Stimulated activated naive CD4-positive, alpha-beta T cell treated with Interleukin-2 at 50 U/mL for 16 hours (primary cell): ENCODE measurements around the gene HLTF.
"Not testable (repeated sequence)": the region's sequence is repeated elsewhere in the genome, so short reads cannot be mapped to it uniquely, and the experiment has no call there.

Experiments used
- DNase-seq: peaks from one replicate; lab custom pipeline; 2025; lab: John Stamatoyannopoulos, UW

The HLTF gene, protein sequence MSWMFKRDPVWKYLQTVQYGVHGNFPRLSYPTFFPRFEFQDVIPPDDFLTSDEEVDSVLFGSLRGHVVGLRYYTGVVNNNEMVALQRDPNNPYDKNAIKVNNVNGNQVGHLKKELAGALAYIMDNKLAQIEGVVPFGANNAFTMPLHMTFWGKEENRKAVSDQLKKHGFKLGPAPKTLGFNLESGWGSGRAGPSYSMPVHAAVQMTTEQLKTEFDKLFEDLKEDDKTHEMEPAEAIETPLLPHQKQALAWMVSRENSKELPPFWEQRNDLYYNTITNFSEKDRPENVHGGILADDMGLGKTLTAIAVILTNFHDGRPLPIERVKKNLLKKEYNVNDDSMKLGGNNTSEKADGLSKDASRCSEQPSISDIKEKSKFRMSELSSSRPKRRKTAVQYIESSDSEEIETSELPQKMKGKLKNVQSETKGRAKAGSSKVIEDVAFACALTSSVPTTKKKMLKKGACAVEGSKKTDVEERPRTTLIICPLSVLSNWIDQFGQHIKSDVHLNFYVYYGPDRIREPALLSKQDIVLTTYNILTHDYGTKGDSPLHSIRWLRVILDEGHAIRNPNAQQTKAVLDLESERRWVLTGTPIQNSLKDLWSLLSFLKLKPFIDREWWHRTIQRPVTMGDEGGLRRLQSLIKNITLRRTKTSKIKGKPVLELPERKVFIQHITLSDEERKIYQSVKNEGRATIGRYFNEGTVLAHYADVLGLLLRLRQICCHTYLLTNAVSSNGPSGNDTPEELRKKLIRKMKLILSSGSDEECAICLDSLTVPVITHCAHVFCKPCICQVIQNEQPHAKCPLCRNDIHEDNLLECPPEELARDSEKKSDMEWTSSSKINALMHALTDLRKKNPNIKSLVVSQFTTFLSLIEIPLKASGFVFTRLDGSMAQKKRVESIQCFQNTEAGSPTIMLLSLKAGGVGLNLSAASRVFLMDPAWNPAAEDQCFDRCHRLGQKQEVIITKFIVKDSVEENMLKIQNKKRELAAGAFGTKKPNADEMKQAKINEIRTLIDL

DNA sequence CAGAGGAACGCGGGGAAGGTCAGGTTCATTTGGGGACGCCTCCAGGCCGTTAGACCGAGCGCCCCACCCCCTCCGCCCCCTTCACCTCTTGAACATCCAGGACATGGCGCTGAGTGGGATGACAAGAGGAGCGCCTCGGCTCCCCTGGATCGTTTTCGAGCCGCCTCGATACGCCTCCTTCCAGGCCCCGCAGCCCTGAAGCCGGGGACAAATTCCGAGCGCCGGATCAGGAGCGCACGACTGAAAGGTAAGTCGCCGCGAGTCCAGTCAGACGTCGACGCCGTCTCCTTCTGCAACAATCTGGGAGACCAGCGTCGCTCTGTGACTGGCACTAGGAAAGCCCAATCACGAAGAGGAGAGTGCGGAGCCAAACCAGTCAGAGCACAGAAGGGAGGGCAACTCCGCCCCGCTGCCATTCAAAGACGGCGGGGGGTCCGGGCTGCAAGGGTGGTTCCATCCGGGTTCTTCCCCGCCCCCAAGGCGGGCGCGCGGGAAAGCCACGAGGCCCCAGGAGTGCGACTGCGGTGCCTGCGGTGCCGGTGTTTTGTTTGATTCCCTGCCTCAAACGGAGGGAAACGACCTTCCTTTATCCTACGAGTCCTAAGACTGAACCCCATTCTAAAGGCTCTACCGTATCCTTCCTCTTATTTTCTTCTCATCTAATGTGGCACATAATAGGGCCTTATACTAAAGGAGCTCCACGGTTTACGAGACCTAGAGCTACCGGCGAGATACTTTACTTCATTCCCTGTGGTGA, at the start of gene HLTF:
TSS of gene HLTF (minus strand) at position 302 of the 757 bp plus-strand sequence. CDS start at position 105, 197 bp downstream.
- DNase-seq: peak; percentile 89

DNA sequence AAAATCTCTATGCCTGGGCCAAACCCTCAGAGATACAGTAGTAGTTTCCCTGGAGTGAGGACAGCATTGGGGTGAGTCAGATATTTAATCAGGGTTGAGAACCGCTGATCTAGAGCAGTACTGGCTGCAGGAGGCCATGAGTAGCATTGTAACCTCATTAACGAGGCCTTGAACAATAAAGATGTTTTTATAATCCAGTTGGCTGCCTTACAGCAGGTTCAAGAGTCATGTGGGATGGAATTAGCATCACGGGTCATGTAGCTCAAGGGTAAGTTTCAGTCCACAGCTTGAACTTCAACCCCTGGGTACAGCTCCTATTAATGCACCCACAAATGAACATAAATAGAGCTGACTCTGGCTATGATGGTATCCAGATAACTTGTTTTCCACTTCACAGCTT, 48.2 kb upstream of the HLTF start:
- DNase-seq: no peak

DNA sequence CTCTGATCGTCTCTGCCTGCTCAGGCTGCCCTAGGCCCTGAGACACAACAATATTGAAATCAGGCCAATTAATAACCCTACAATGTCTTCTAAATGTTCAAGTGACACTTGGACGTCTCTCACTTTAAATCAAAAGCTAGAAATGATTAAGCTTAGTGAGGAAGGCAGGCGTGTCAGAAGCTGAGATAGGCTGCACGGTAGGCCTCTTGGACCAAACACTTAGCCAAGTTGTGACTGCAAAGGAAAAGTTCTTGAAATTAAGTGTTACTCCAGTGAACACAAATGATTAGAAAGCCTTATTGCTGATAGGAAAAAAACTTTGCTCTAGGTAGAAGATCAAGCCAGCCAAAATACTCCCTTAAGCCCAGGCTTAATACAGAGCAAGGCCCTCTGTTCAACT, 45.3 kb upstream of the HLTF start:
- no peak for DNase-seq

DNA sequence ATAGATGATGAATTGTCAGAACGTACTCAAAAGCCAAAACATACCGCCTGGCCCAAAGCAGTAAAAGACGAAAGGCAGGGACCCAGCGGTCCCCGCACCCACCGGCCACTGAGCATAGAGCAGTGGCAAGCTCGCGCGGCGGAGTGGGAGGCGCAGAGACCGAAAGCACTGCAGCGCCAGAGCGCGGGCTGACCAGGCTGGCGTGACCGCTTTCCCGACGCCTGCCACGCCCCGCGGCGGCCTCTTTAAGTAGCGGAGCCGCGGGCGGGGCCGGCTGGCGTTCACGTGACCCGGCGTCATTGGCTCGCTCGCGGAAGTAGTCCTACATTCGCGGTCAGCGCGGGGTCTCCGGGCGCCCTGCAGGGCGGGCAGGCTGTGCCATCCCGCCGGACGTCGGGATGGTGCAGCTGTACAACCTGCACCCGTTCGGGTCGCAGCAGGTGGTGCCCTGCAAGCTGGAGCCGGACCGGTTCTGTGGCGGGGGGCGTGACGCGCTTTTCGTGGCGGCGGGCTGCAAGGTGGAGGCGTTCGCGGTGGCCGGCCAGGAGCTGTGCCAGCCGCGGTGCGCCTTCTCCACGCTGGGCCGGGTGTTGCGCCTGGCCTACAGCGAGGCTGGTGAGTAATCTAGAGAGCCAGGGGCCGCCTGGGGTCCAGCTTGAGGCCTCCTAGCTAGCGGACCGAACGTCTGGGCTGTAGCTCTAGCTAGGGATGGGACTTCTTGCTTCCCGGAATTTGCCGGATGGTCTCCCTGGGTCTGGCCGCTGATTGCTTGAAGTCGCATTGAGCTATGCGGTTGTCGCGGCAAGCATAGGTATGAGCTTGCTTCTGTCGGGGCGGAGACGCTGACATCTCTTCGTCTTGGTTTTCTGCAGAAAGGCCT, 43.2 kb upstream of the HLTF start, which contains the start of gene HPS3:
TSS of gene HPS3 (plus strand) at position 313 of the 880 bp plus-strand sequence. CDS start at position 399, 86 bp downstream.
- DNase-seq: peak; percentile 77

DNA sequence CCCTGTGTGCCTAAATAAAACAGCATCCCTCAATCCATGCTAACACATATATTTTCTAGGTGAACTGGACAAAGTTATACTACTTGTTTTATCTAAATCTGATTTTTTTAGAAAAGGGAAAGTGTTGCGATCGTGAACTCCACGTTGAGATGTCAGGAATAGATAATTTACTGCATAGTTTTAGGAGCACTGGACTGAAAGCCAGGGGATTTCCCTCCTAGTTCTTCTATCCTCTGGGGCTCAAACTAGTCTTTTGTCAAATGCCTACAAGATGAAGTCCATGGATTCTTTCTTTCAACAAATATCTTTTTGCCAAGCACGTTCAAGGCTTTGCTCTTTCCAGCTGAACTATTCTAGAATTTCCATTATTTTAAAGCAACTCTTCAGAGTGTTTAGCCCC, 42.5 kb upstream of the HLTF start:
- DNase-seq: no peak

DNA sequence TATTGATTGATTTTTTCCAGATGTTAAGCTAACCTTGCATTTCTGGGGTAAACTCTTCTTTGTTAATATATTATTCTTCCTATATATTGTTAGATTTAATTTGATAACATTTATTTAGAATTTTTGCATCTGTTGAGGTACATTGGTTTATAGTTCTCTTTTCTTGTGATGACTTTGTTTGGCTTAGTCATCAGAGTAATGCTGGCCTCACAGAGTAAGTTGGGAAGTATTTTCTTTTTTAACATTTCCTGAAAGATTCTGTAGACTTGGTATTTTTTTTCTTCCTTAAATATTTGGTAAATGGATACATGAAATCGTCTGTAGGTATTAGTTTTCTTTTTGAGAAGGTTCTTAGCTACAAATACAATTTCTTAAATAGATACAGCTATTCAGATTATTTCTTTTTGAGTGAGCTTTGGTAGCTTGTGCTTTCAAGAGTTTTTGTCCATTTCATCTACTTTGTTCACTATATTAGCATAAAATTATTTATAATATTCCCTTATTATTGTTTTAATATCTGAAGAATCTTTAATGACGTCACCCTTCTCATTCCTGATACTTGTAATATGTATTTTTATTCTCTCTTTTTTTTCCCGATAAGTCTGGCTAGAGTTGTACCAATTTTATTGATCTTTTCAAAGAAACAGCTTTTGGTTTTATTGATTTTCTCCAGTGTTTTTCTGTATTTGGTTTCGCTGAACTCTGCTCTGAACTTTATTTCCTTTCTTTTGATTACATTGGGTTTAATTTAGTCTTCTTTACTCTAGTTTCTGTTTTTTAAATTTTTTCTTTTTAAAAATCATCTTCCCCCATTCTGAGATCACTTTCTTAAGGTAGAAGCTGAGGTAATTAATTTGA, 36.6 kb upstream of the HLTF start:
- no peak for DNase-seq

DNA sequence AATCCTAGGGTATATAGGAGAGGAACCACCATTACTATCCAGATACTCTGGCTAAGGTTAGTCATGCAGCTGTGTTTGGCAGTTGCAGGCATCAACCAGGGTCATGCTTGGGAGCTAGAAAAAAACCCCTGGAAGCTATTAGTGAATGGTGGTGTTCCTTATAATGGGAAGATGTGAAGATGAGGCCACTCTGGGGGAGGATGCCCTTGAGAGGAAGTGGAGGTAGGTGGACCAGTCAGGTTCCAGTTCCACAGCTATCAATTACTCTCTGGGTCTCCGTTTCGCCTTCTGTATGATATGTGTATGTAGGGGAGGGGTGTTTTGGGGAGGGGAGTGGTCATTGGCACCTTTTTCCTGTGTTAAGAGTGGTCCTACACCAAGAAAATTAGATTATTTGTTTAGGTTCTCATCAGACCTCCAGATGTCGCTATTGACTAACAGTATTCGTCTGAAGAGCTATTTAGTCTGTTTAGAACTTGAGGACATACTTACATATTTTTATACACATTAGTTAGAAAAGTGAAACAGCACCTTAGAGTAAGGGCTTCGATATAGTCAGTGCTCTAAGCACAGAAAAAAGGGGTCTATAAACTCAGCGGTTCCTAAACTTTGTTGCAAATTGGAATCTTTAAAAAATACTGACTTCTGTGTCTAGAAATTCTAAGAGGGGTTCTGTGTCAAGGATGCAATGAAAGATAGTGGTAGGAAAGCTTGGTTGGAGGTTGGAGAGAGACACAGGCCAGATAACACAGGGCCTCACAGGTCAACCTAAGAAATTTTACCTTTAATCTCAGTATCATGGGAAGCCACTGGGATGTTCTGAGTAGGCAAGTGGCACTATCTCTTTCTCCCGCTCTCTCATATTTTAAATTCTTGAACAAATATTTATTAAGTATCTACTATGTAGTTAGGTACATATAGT, 34.0 kb upstream of the HLTF start:
- no peak for DNase-seq

DNA sequence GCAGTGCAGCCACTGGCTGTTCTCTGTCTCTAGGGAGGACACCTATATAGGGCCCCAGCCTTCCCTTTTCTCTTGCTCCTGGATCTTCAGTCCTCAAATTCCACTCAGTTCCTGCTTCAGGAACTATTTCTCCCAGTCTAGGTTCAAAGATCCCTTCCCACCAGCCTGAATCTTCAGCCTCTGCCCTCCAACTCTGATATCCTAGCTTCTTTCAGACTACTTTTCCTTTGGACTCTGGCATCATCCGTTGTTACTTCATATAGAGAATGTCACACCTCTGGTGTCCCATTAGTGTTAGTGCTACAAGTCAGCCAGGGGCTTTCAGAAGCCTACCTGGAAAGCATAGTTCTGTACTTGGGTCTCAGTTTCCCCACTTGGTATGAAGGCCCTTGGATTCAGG, 33.1 kb upstream of the HLTF start:
- DNase-seq: no peak

DNA sequence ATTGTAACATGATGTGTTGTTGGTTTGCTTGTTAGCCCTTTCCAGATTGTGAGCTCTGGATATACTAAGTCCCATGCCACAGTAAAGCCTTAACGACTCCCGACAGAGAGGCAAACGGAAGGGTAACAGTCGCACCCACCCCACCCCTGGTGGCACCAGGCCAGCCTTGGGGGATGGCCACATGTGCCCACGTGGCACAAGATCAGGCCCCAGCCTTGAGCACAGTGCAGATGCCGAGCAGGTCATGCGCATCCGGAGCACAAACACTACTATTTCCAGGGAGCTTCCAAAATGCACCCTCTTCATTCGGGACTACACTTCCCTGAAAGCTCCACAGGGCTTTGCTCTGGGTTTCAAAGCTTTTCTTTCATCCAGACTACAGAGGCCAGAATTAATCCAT, 32.4 kb upstream of the HLTF start:
- DNase-seq: no peak

DNA sequence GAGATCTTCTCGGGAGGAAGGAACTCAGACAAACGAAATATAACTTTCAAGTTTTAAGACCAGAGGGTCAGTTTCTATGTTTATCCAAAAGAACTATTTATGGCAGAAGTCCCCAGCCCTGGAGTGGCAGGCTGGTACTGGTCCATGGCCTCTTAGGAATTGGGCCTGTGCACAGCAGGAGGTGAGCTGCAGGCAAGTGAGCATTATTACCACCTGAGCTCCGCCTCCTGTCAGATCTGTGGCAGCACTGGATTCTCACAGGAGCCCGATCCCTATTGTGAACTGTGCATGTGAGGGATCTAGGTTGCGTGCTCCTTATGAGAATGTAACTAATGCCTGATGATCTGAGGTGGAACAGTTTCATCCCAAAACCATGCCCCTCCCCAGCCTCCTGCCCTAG, 28.8 kb upstream of the HLTF start:
- no peak for DNase-seq

DNA sequence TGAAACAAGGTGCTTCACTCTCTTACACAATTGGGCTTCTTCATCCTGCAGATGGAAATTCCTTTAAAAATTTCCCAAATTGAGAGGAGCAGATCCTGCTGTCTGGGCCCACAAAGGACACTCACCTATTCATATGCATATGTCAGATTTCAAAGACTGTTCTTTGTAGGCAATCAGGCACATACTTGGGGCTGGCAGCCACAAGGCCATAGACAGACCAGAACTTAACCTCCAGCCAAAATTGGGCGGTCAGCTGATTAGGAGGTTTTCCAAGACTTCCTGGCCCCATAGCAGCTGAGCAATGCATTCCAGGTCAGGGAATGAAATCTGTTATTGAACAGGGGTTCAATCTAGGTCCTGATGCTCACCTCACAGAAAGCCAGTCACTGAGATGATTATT, 28.1 kb upstream of the HLTF start:
- no peak for DNase-seq

DNA sequence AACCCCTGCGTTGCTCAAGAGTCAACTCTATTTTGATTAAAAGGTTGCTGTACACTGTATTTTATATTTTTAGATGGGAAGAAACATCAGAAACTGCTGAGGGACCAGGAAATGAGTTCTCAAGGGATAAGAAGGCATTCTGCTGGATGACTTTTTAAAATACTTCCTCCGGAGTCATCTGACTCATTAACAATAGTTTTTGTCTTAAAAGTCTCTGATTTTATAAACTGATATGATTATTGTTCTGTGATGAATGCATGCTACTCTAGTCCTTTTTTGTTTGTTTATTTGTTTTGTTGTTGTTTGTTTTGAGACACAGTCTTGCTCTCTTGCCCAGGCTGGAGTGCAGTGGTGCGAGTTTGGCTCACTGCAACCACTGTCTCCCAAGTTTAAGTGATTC, 18.2 kb upstream of the HLTF start:
- no peak for DNase-seq

DNA sequence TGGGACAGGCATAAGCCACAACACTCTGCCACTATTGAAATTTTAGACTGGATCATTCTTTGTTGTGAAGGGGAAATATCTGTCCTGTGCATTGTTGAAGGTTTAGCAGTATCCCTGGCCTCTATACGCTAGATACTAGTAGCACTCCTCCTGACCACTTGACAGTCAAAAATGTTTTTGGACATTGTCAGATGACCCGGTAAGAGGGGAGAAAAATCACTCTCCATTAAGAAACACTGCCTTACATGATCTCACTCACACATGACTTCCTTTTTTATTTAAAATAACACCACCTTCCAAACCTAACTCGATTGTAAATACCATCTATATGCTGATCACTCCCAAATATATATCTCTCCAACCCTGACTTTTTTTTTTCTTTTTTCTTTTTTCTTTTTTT, 15.3 kb upstream of the HLTF start:
- no peak for DNase-seq

DNA sequence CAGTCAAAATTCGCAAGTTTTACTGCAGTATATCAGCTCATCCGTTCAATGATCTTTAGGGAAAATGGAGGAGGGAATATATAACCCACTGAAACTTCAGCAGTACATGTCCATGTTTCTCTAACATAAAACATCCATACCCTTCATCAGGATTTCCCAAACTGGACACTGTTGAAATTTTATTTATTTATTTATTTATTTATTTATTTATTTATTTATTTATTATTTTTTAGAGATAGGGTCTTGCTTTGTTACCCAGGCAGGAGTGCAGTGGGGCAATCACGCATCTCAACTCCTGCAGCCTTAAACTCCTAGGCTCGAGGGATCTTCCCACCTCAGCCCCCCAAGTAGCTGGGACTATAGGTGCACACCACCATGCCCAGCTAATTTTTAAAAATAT, 14.8 kb upstream of the HLTF start:
- DNase-seq: no peak

DNA sequence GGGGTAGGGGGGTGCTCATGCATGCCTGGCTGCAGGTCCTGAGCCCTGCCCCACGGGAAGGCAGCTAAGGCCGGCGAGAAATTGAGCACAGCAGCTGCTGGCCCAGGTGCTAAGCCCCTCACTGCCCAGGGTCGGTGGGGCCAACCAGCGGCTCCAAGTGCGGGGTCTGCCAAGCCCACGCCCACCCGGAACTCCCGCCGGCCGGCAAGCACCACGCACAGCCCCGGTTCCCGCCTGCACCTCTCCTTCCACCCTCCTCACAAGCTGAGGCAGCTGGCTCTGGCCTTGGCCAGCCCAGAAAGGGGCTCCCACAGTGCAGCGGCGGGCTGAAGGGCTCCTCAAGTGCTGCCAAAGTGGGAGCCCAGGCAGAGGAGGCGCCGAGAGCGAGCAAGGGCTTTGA, 11.7 kb upstream of the HLTF start:
- DNase-seq: not testable (repeated sequence)

DNA sequence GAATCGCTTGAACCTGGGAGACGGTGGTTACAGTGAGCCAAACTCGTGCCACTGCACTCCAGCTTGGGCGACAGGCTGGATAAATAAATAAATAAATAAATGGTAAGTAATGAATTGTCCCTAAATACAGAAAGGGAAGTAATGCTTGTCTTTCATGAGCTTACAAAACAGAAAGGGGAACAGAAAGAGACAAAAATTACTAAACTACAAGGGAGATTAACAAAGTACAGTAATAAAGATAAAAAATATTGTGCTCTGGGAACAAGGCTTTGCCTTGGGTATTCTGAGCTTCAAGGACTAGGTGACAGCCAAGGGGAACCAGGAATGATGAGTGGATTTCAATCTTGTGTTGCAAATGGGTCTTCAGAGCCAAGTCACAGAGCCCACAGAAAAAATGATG, 9.2 kb upstream of the HLTF start:
- DNase-seq: no peak

DNA sequence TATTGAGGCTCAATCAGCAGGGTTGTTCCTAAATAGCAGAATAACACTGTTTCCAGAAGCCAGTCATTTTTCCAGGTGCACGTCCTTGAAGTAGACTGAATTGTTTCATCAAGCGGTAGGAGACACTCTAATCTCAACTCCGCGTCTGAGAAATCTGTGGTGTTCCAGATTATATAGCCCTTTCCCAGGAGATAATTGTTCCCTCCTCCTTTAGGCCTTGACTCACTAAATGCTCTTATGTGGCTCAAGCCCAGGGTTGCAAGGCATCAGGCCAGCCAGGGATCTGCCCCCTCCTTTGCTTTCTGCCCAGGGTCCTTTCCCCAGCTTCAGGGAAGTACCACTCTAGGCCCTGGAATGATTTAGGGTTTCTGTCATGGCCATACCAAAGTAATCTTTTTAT, 5.7 kb upstream of the HLTF start:
- no peak for DNase-seq

DNA sequence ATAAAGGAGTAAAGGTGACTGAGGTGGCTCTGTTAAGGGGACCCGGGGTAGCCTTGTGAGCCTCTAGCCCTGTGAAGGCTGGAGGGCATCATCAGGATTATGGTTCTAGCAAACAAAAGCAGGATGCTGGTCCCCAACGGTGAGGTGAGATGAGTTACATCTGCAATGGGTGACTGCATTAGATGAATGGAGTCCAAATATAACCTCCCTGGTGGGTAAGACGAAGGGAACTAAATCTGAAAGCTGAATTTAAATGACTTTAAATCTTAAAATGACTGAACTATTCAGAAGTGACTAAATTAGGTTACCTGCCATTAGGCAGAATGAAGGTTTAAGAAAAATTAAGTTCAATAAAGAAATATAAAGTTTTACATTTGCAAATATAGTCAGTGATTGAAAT, 4.6 kb upstream of the HLTF start:
- DNase-seq: no peak

DNA sequence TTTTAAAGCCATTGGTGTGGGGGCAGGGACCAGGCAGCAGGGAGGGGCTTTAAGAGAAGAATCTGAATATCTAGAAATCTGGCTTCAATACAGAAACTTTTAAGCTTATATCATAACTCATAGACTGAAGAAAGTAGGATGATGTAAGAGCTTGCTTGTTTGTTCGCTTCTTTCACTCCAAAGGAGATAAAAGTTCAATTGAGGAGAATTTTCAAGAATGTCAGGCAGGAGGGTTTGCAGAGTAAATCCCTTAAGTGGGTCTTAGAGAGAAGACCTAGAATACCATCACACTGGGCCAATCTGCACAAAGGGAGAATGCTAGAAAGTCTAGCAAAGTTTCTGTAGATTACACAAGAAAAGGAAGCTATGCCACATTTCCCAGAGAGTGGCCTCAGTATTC, 4.1 kb upstream of the HLTF start:
- no peak for DNase-seq
